SK-N-SH (cell line): ENCODE measurements around the gene MMP24OS. TPM values are rescaled to one million over a fixed set of nuclear protein-coding genes. Genes with fewer than 3 reads are reported as not detected.

ENCODE experiments used
- CTCF ChIA-PET: fragments of 300-600, 350-600 bp; formaldehyde crosslinking; extraction: SDS; loops from one replicate; lab custom pipeline; 2021; lab: Yijun Ruan, JAX
- POLR2A ChIA-PET: fragments of 350-600 bp; sonication (Branson Sonifier 250); formaldehyde crosslinking; extraction: SDS; loops from one replicate; lab custom pipeline; 2020; ENCODE audit warnings: antibody characterized with exemption, inconsistent platforms; lab: Yijun Ruan, JAX
- DNase-seq: peaks from one replicate; pipeline ENCODE4 v3.0.0; 2012
- H2AFZ ChIP-seq: fragments of 200-600 bp; sonication (generic); 2 replicates; pipeline ENCODE4 v1.8.1; 2016; ENCODE audit warnings: antibody characterized with exemption, mild to moderate bottlenecking, low read depth
- H3F3A ChIP-seq: fragments of 200-600 bp; sonication (generic); replicated peaks from 2 replicates; pipeline ENCODE3; 2016; ENCODE audit warnings: antibody characterized with exemption, mild to moderate bottlenecking; ENCODE audit not compliant: insufficient read depth
- H3K27ac ChIP-seq, 2 experiments: fragments of 200-500 bp in 1 of 2; fragments of 200-600 bp in 1 of 2; sonication (Bioruptor generic) in 1 of 2; sonication (generic), shearing (Covaris generic) in 1 of 2; 2 replicates each; pipeline versions ENCODE4 v1.5.1 to v1.6.1; 2014 to 2016; ENCODE audit warnings: low read depth in 2 of 2, inconsistent platforms in 1 of 2, low read length in 1 of 2, mild to moderate bottlenecking in 1 of 2, mixed read lengths in 1 of 2
- H3K27me3 ChIP-seq: fragments of 200-600 bp; sonication (generic), shearing (Covaris generic); 2 replicates; pipeline ENCODE4 v1.6.1; 2016; ENCODE audit warnings: mixed run types; ENCODE audit not compliant: insufficient read depth
- H3K36me3 ChIP-seq, 2 experiments: fragments of 200-500 bp in 1 of 2; fragments of 200-600 bp in 1 of 2; sonication (Bioruptor generic) in 1 of 2; sonication (generic) in 1 of 2; replicated peaks in 1 of 2; 2 replicates each; pipeline versions ENCODE3 to v1.5.1; 2014 to 2016; ENCODE audit warnings: low read length in 1 of 2, mild to moderate bottlenecking in 1 of 2; ENCODE audit not compliant: insufficient read depth in 2 of 2, control insufficient read depth in 1 of 2
- H3K4me1 ChIP-seq, 2 experiments: fragments of 200-500 bp in 1 of 2; fragments of 200-600 bp in 1 of 2; sonication (Bioruptor generic) in 1 of 2; sonication (generic), shearing (Covaris generic) in 1 of 2; 2 replicates each; pipeline versions ENCODE4 v1.5.1 to v1.6.1; 2014 to 2016; ENCODE audit warnings: low read depth in 1 of 2, low read length in 1 of 2, mixed run types in 1 of 2; ENCODE audit not compliant: insufficient read depth in 2 of 2, control insufficient read depth in 1 of 2
- H3K4me2 ChIP-seq: fragments of 200-600 bp; sonication (generic), shearing (Covaris generic); 2 replicates; pipeline ENCODE4 v1.6.1; 2017; ENCODE audit warnings: mixed run types
- H3K4me3 ChIP-seq, 2 experiments: fragments of 200-500 bp in 1 of 2; fragments of 200-600 bp in 1 of 2; sonication (Bioruptor generic) in 1 of 2; sonication (generic), shearing (Covaris generic) in 1 of 2; 2 replicates each; pipeline versions ENCODE4 v1.5.1 to v1.8.1; 2014 to 2016; ENCODE audit warnings: low read depth in 2 of 2, inconsistent platforms in 1 of 2, low read length in 1 of 2, mild to moderate bottlenecking in 1 of 2, mixed read lengths in 1 of 2, moderate library complexity in 1 of 2
- H3K79me2 ChIP-seq: fragments of 200-600 bp; sonication (generic); 2 replicates; pipeline ENCODE4 v1.8.1; 2017; ENCODE audit warnings: mild to moderate bottlenecking; ENCODE audit not compliant: insufficient read depth
- H3K9ac ChIP-seq: fragments of 200-600 bp; sonication (generic); 2 replicates; pipeline ENCODE4 v1.6.1; 2017; ENCODE audit warnings: mixed run types
- H3K9me2 ChIP-seq: fragments of 200-600 bp; sonication (generic); 2 replicates; pipeline ENCODE4 v1.6.1; 2017; ENCODE audit warnings: mixed run types
- H3K9me3 ChIP-seq: fragments of 200-600 bp; sonication (generic); 2 replicates; pipeline ENCODE4 v1.6.1; 2017; ENCODE audit warnings: mixed run types, mild to moderate bottlenecking, moderate library complexity
- H4K20me1 ChIP-seq: fragments of 200-600 bp; sonication (generic); 2 replicates; pipeline ENCODE4 v1.6.1; 2017; ENCODE audit warnings: mild to moderate bottlenecking, mixed run types; ENCODE audit not compliant: insufficient read depth
- CHD2 ChIP-seq: fragments of 150-350 bp; IDR thresholded peaks from 2 replicates; pipeline ENCODE4 v1.6.1; 2018; ENCODE audit warnings: low read length; ENCODE audit not compliant: partially characterized antibody
- CTCF ChIP-seq: fragments of 200-600 bp; sonication (generic); IDR thresholded peaks from 2 replicates; pipeline ENCODE4 v1.6.1; 2017; ENCODE audit warnings: antibody characterized with exemption, mild to moderate bottlenecking, moderate library complexity
- ELF1 ChIP-seq: IDR thresholded peaks from 2 replicates; pipeline ENCODE4 v1.4.0; 2012
- EZH2phosphoT487 ChIP-seq: fragments of 200-600 bp; sonication (generic); IDR thresholded peaks from 2 replicates; pipeline ENCODE4 v1.6.1; 2017; ENCODE audit warnings: low read depth, mixed run types, mild to moderate bottlenecking, antibody characterized with exemption, moderate library complexity, borderline replicate concordance
- FOXJ3 ChIP-seq: sonication (generic); formaldehyde crosslinking; IDR thresholded peaks from 2 replicates; pipeline ENCODE4 v1.5.1; 2020; ENCODE audit warnings: mild to moderate bottlenecking, missing genetic modification reagents
- FOXM1 ChIP-seq: IDR thresholded peaks from 2 replicates; pipeline ENCODE4 v1.4.0; 2012; ENCODE audit warnings: low read depth, mild to moderate bottlenecking
- GATA2 ChIP-seq: sonication (generic); formaldehyde crosslinking; IDR thresholded peaks from 2 replicates; pipeline ENCODE4 v1.5.0; 2020; ENCODE audit warnings: mild to moderate bottlenecking, missing genetic modification reagents
- JUND ChIP-seq: IDR thresholded peaks from 2 replicates; pipeline ENCODE4 v1.4.0; 2012
- MAX ChIP-seq: IDR thresholded peaks from 2 replicates; pipeline ENCODE4 v1.4.0; 2012; ENCODE audit warnings: low read depth
- MEF2A ChIP-seq: IDR thresholded peaks from 2 replicates; pipeline ENCODE4 v1.4.0; 2012; ENCODE audit warnings: low read depth, borderline replicate concordance
- RAD21 ChIP-seq: IDR thresholded peaks from 2 replicates; pipeline ENCODE4 v1.6.1; 2012; ENCODE audit warnings: mild to moderate bottlenecking, low read length
- RCOR1 ChIP-seq: fragments of 150-350 bp; IDR thresholded peaks from 2 replicates; pipeline ENCODE4 v1.6.1; 2017; ENCODE audit warnings: antibody characterized with exemption, low read length
- RFX5 ChIP-seq: IDR thresholded peaks from 2 replicates; pipeline ENCODE4 v1.6.1; 2012; ENCODE audit warnings: mild to moderate bottlenecking, improper control_type of control experiment, low read length
- RXRA ChIP-seq: IDR thresholded peaks from 2 replicates; pipeline ENCODE4 v1.4.0; 2012; ENCODE audit warnings: low read depth, mild to moderate bottlenecking, borderline replicate concordance
- SMC3 ChIP-seq: IDR thresholded peaks from 2 replicates; pipeline ENCODE4 v1.6.1; 2012; ENCODE audit warnings: low read depth, low read length, improper control_type of control experiment
- TAF1 ChIP-seq: IDR thresholded peaks from 2 replicates; pipeline ENCODE4 v1.6.1; 2012; ENCODE audit warnings: low read depth, mild to moderate bottlenecking, low read length, moderate library complexity, borderline replicate concordance
- TEAD4 ChIP-seq: IDR thresholded peaks from 2 replicates; pipeline ENCODE4 v1.4.0; 2012; ENCODE audit warnings: mild to moderate bottlenecking, borderline replicate concordance; ENCODE audit not compliant: insufficient read depth
- USF1 ChIP-seq: IDR thresholded peaks from 2 replicates; pipeline ENCODE4 v1.4.0; 2012; ENCODE audit warnings: low read depth, borderline replicate concordance
- YY1 ChIP-seq: IDR thresholded peaks from 2 replicates; pipeline ENCODE4 v1.4.0; 2012; ENCODE audit warnings: low read depth, mild to moderate bottlenecking
- WGBS: methylation state at CpG from one replicate; pipeline ENCODE4 v1.1.6; 2017; ENCODE audit warnings: low lambda C conversion rate; 5-methylcytosine and 5-hydroxymethylcytosine counted together
- polyA plus RNA-seq, 3 experiments: library from polyadenylated mRNA; depleted of rRNA; stranded (reverse); fragments of >200 nt; gene quantifications; 2 replicates each; pipeline ENCODE4 v1.2.3, GENCODE V29; 2012
- TF ChIP-seq, protein P1 (sequence below): IDR thresholded peaks from 2 replicates; pipeline ENCODE4; 2012
- TF ChIP-seq, protein P2 (sequence below): IDR thresholded peaks from 2 replicates; pipeline ENCODE4 v1.4.0; 2012; ENCODE audit warnings: low read depth, borderline replicate concordance

The MMP24OS gene
- polyA plus RNA-seq, 1 of the 3 experiments (the other 2 are of a cell fraction), result 53.1 TPM

GRCh38 chr20:35240811-35241293, 37.1 kb downstream of the MMP24OS start:
- TF ChIP-seq CTCF (no peak), MAX (no peak), FOXM1 (no peak), CHD2 (no peak)
- WGBS, result 96% methylated on average over 2 of the region's 2 CpGs
- POLR2A ChIA-PET, result no interaction called here
- Histone ChIP-seq H3K4me2 (no peak overlapping the region), H3K4me3 (no peak overlapping the region), H4K20me1 (no peaks in the 10 kb centered on the region), H3K27ac (no peak overlapping the region), H3K79me2 (no peaks in the 10 kb centered on the region), H3K9ac (no peak overlapping the region), H3K9me3 (no peaks in the 10 kb centered on the region), H3F3A (no peaks in the 10 kb centered on the region), H3K27me3 (no peaks in the 10 kb centered on the region), H3K4me1 (no peaks in the 10 kb centered on the region), H3K9me2 (no peaks in the 10 kb centered on the region), H3K36me3 (no peaks in the 10 kb centered on the region), H2AFZ (no peak overlapping the region)
- CTCF ChIA-PET, result interaction anchor here (0.7 to 1.5 kb wide), 4 partner anchors 24 to 44 kb away, joined by 3 to 5 read pairs (median 4); partner anchors contain the start of gene EIF6
- no peak for DNase-seq

DNA sequence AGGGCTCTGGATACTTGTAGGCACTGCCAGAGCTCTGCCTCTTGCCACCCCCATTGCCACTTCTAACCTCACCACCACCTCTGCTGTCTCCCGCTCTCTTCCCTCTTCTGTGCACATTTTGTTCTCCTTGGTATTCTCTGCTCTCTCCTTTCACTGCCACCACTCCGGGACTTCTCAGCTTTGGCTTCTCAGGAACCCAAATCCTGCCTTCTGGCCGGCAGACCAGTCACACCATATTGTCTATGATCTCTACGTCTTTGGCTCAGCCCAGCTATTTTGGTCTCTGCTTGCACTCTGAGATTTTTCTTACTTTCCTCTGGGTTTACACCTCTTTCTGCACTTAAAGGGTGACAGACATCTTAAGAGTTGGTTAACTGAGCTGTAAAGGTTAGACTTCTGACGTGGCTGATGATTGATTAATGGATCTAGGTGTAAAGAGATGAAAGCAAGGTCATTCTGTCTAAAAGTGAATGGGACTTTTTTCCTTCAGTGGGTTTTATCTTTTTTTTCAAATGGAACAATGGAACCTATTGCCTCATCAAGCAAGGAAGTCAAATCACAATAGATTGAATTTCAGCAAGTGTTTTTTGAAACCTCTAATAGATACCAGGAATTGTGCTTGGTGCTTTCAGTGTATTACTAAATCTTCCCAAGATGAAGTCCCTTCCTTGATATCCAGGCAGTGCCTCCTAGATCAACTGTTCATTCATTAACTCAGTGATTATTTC, 37.7 kb downstream of the MMP24OS start:
- ChIA-PET CTCF (interaction anchor here (1.4 kb wide), 2 partner anchors 29 to 44 kb away, joined by 3 to 5 read pairs; partner anchors contain the start of gene EIF6), POLR2A (no interaction called here)
- Histone ChIP-seq H3F3A (no peaks in the 10 kb centered on the region), H4K20me1 (no peaks in the 10 kb centered on the region), H3K4me3 (no peak overlapping the region), H3K9me3 (no peaks in the 10 kb centered on the region), H3K27ac (no peak overlapping the region), H3K9me2 (no peaks in the 10 kb centered on the region), H2AFZ (no peak overlapping the region), H3K4me1 (no peaks in the 10 kb centered on the region), H3K79me2 (no peaks in the 10 kb centered on the region), H3K4me2 (no peak overlapping the region), H3K36me3 (no peaks in the 10 kb centered on the region), H3K27me3 (no peaks in the 10 kb centered on the region), H3K9ac (no peak overlapping the region)
- WGBS, result 82% methylated on average over 5 of the region's 5 CpGs
- no peak for TF ChIP-seq TEAD4
- no peak for TF ChIP-seq GATA2 (CRISPR knock-in tag)
- no peak for TF ChIP-seq MAX
- TF ChIP-seq, protein P1, sequence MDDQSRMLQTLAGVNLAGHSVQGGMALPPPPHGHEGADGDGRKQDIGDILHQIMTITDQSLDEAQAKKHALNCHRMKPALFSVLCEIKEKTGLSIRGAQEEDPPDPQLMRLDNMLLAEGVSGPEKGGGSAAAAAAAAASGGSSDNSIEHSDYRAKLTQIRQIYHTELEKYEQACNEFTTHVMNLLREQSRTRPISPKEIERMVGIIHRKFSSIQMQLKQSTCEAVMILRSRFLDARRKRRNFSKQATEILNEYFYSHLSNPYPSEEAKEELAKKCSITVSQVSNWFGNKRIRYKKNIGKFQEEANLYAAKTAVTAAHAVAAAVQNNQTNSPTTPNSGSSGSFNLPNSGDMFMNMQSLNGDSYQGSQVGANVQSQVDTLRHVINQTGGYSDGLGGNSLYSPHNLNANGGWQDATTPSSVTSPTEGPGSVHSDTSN, result no peak
- TF ChIP-seq YY1, result no peak
- no peak for TF ChIP-seq SMC3
- no peak for TF ChIP-seq TAF1
- no peak for TF ChIP-seq RFX5
- no peak for TF ChIP-seq JUND
- TF ChIP-seq RXRA, result no peak
- TF ChIP-seq, protein P2, sequence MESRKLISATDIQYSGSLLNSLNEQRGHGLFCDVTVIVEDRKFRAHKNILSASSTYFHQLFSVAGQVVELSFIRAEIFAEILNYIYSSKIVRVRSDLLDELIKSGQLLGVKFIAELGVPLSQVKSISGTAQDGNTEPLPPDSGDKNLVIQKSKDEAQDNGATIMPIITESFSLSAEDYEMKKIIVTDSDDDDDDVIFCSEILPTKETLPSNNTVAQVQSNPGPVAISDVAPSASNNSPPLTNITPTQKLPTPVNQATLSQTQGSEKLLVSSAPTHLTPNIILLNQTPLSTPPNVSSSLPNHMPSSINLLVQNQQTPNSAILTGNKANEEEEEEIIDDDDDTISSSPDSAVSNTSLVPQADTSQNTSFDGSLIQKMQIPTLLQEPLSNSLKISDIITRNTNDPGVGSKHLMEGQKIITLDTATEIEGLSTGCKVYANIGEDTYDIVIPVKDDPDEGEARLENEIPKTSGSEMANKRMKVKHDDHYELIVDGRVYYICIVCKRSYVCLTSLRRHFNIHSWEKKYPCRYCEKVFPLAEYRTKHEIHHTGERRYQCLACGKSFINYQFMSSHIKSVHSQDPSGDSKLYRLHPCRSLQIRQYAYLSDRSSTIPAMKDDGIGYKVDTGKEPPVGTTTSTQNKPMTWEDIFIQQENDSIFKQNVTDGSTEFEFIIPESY, result no peak
- no peak for TF ChIP-seq USF1
- TF ChIP-seq RAD21, result no peak
- TF ChIP-seq FOXJ3 (CRISPR knock-in tag), result no peak
- no peak for TF ChIP-seq EZH2phosphoT487
- no peak for TF ChIP-seq MEF2A
- TF ChIP-seq RCOR1, result no peak
- no peak for TF ChIP-seq ELF1
- DNase-seq, result no peak
